Kidney (tissue), 14 donors: Measurements from ENCODE around the gene NPDC1. TPM values are rescaled to one million over a fixed set of nuclear protein-coding genes. Genes with fewer than 3 reads are reported as not detected.

ENCODE experiments used
- DNase-seq, 5 donors: peaks; one replicate each; pipeline ENCODE4 v3.0.0-alpha.2; 2013 to 2020
- FAIRE-seq: peaks from 2 replicates; lab custom pipeline; 2012; peaks lifted over from hg19 to GRCh38; lab: Jason Lieb, UNC
- H3K27ac ChIP-seq, 2 donors: one replicate each; pipeline ENCODE4 v1.7.0; 2013; ENCODE audit warnings: low read depth in 2 of 2, low read length in 2 of 2, inconsistent platforms in 1 of 2
- H3K27me3 ChIP-seq: one replicate; pipeline ENCODE4 v1.7.1; 2013; ENCODE audit warnings: low read length, inconsistent platforms; ENCODE audit not compliant: control insufficient read depth, insufficient read depth
- H3K36me3 ChIP-seq, 3 donors: one replicate each; pipeline versions ENCODE4 v1.7.0 to v1.7.1; 2013; ENCODE audit warnings: low read length in 3 of 3, control low read depth in 1 of 3, inconsistent platforms in 1 of 3; ENCODE audit not compliant: insufficient read depth in 3 of 3, control insufficient read depth in 2 of 3
- H3K4me1 ChIP-seq, 3 donors: one replicate each; pipeline versions ENCODE4 v1.7.0 to v1.7.1; 2013; ENCODE audit warnings: low read length in 3 of 3, inconsistent platforms in 1 of 3, low read depth in 1 of 3; ENCODE audit not compliant: control insufficient read depth in 2 of 3, insufficient read depth in 2 of 3
- H3K4me3 ChIP-seq, 3 donors: one replicate each; pipeline versions ENCODE4 v1.7.0 to v1.8.1; 2013; ENCODE audit warnings: low read length in 3 of 3, control low read depth in 1 of 3, inconsistent platforms in 1 of 3
- H3K9ac ChIP-seq, 3 donors: one replicate each; pipeline versions ENCODE4 v1.7.0 to v1.7.1; 2013; ENCODE audit warnings: low read length in 3 of 3, control low read depth in 1 of 3, inconsistent platforms in 1 of 3
- H3K9me3 ChIP-seq, 3 donors: one replicate each; pipeline versions ENCODE4 v1.7.0 to v1.7.1; 2013; ENCODE audit warnings: low read length in 3 of 3, control low read depth in 1 of 3, inconsistent platforms in 1 of 3; ENCODE audit not compliant: control insufficient read depth in 2 of 3, insufficient read depth in 1 of 3
- CTCF ChIP-seq: IDR thresholded peaks from 3 replicates; pipeline ENCODE4 v1.5.1; 2012; ENCODE audit warnings: mild to moderate bottlenecking, moderate library complexity, borderline replicate concordance; ENCODE audit not compliant: insufficient read depth; ENCODE audit errors: extremely low read depth
- intact Hi-C: fragments of 100-400 bp; cut with DNase I; formaldehyde crosslinking; loops from one replicate; pipeline ENCODE4 v1.11.1; 2022
- polyA plus RNA-seq: library from polyadenylated mRNA; stranded (reverse); fragments of 350-450 nt; fragmentation: Illumina TruSeq; extraction: RNeasy Lipid Tissue Mini Kit (QIAGEN cat#74804); gene quantifications from one replicate; pipeline ENCODE4 v1.2.3, GENCODE V29; 2014; ENCODE audit warnings: low read depth, low replicate concordance; ENCODE audit not compliant: insufficient read depth
- total RNA-seq: library from RNA; stranded (reverse); fragmentation: NEBNext Ultra II Directional; extraction: Animal tissue kit (Norgen Biotek cat#: 25700); gene quantifications from one replicate; pipeline ENCODE4 v1.2.1, GENCODE V29; 2021
- donor health status: control.
- donor health status: control.
- donor health status: control.
- donor health status: control.
- donor health status: control.
- donor health status: DM: yes; HTN: yes; CAD: no.
- donor health status: Normal renal cell carcinoma (clear cell type).

Gene NPDC1
- total and polyA plus RNA-seq, 2 donors from 2014 or later = 80.2 to 189 TPM

DNA sequence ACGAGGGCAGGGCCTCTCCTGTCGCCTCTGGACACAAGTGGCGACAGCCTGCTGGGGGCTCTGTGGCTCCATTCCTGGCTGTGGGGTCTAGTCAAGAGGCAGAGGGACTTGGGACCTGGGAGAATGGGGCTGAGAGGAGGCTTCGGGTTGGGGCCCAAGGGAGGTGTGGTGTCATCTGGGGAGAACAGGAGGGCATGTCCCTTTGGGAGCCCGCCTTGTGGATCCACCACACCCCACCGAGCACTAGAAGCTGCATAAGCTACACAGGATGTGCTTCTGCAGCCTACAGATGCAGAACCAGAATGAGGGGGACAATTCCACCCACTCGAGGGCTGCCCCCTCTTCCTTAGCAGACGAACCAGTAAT, 36.9 kb upstream of the NPDC1 start:
- peaks cover 0 to 15% (median 0%) of the 10 kb centered on the region in 3 donors for H3K4me1 ChIP-seq
- peaks cover 0 to 14% (median 6%) of the 10 kb centered on the region in 3 donors for H3K36me3 ChIP-seq
- DNase-seq (no peak), FAIRE-seq (no peak)
- H3K4me3 ChIP-seq = no peak overlapping the region
- peaks cover 11% of the 10 kb centered on the region for H3K27me3 ChIP-seq
- H3K9me3 ChIP-seq = no peaks in the 10 kb centered on the region
- no peak overlapping the region for H3K9ac ChIP-seq
- no peak for TF ChIP-seq CTCF
- intact Hi-C loops = no loop called here
- no peak overlapping the region for H3K27ac ChIP-seq

DNA sequence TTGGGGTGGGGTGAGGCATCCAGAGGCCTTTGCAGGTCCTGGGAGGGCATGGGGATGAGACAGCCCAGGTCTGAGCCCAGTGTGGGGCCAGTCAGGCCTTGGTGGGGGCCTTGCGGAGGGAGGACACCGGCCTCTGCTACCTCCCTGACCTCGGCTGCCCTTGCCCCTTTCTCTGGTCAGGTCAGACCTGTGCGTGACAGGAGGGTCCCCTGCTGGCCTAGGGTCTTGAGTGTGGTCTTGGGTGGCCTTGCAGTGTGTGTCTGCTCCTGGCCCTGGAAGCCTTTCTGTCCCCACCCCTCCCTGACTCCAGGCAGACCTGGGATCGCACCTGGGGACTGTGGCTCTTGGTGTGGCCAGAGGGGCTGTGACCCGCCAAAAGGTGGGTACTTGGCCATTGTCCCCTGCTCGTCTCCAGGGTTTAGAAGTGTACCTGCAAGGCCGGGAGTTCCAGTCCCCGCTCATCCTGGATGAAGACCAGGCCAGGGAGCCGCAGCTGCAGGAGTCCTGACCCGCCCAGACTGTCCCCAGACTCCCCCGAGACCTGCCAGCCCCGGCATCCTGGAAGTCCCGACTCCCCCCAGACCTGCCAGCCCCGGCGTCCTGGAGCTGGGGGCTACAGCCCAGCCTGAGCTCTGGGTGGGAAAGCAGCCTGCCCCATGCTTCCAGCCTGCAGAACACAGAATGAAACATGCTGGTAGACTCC, 36.4 kb upstream of the NPDC1 start:
- peaks cover 0 to 12% (median 0%) of the 10 kb centered on the region in 3 donors for H3K4me1 ChIP-seq
- FAIRE-seq (no peak), DNase-seq (peak in 1 of 5 donors; percentile 44)
- H3K36me3 ChIP-seq = peaks cover 0 to 14% (median 6%) of the 10 kb centered on the region in 3 donors
- H3K27ac ChIP-seq = no peak overlapping the region
- no peak overlapping the region for H3K4me3 ChIP-seq
- H3K9me3 ChIP-seq = no peaks in the 10 kb centered on the region
- TF ChIP-seq CTCF = no peak
- no peak overlapping the region for H3K9ac ChIP-seq
- H3K27me3 ChIP-seq = peaks cover 11% of the 10 kb centered on the region
- intact Hi-C loops = no loop called here

- H3K4me1 ChIP-seq = peaks cover 0 to 9% (median 0%) of the 10 kb centered on the region in 3 donors
These were observed 34.5 kb upstream of the NPDC1 start for GRCh38 chr9:137080260-137081122.

More at GRCh38 chr9:137080260-137081122, 34.5 kb upstream of the NPDC1 start:
- peaks cover 0 to 14% (median 6%) of the 10 kb centered on the region in 3 donors for H3K36me3 ChIP-seq
- TF ChIP-seq CTCF = no peak
- peaks cover 11% of the 10 kb centered on the region for H3K27me3 ChIP-seq
- intact Hi-C loops = no loop called here
- no peak overlapping the region for H3K4me3 ChIP-seq
- H3K9ac ChIP-seq = no peak overlapping the region
- H3K9me3 ChIP-seq = no peaks in the 10 kb centered on the region
- peak in 1 of 5 donors; percentile 39 for DNase-seq
- FAIRE-seq = no peak
- no peak overlapping the region for H3K27ac ChIP-seq
